GM19043 (cell line): ENCODE measurements around the gene FASTK.

Experiments
- ATAC-seq: cut with Tn5 transposase; IDR thresholded peaks from one replicate; pipeline ENCODE4 v1.9.1; 2021; ENCODE audit warnings: low read depth; ENCODE audit not compliant: unreplicated experiment

Gene FASTK

DNA sequence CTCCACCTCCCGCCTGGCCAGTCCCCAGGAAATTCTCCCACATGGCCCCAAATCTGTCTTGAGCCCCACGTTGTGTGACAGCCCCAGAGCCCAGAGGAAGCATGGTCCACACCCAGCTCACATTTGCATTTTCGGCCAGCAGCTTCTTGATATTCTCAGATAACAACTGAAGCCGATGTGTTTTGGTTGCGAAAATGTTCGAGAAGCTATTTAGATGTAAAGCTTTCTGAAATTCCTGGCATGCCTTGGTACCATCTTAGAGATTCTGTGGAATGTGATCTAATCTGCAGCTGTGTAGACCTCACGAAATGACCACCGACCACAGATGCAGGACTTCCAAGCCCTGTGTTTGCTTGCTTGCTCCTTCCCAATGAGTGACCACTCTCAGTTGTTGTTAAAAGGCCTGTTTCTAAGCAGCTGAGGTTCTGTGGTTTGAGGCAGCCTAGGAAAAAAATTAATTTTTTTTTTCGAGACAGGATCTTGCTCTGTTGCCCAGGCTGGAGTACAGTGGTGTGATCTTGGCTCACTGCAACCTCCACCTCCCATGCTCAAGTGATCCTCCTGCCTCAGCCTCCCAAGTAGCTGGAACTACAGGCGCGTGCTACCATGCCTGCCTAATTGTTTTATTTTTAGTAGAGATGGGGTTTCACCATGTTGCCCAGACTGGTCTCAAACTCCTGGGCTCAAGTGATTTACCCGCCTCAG, 12.4 kb downstream of the FASTK start:
- ATAC-seq, result no peak

DNA sequence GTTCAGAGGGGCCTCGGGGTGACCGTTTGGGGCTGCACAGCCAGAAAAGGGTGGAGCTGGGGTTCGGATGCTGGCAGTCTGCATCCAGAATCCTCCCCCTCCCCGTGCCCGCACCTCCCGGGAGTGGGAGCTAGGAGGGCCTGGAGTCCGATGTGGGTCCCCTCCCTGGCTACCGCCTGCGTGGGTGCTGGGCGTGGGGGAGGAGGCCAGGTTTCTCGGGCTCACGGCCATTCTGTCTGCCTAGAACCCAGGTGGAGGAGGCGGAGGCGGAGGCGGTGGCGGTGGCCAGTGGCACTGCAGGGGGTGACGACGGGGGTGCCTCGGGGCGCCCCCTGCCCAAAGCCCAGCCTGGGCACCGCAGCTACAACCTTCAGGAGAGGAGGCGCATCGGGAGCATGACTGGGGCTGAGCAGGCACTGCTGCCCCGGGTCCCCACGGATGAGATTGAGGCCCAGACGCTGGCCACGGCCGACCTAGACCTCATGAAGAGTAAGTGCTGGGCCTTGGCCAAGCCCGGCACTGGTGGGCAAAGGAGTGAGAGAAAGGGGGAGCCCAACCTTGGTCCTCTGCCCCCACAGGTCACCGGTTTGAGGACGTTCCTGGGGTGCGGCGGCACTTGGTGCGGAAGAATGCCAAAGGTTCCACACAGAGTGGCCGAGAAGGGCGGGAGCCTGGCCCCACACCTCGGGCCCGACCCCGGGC, 14.2 kb downstream of the FASTK start:
- ATAC-seq, result no peak

DNA sequence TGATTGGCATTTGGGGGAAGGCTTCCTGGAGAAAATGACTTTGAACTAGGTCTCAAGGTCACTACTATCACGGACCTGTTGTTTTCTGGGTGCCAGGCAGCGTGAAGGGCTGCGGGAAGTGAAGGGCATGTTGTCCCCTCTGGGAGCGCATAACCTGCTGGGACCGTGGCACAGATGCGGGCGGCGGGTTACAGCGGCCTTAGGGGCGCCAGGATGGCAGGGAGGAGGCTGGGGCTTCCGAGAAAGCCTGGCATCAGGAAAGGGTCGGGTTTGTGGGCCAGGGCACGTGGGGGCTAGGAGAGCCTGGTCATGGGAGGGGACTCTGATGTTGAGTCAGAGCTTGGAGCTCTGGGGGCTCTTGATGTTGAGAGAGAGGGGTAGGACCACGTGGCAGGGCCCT, 15.1 kb downstream of the FASTK start:
- ATAC-seq, result no peak

DNA sequence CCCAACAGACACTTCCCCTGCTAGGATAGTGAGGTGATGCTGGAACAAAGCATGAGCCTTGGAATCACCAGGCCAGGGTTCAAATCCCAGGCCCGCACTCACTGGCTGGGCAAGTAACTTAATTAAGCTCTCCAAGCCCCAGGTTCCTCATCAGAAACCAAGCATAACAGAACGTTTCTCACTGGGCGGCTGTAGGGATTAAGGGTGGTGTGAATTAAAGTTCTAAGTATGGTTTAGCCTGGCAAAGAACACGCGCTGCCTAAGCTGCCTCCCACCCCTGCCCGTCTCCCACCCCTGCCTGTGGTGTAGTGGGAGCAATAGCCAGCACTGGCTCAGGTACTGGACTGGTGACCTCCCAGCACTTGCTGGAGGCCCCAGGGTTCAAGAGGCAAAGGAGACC, 15.6 kb downstream of the FASTK start:
- ATAC-seq, result no peak

DNA sequence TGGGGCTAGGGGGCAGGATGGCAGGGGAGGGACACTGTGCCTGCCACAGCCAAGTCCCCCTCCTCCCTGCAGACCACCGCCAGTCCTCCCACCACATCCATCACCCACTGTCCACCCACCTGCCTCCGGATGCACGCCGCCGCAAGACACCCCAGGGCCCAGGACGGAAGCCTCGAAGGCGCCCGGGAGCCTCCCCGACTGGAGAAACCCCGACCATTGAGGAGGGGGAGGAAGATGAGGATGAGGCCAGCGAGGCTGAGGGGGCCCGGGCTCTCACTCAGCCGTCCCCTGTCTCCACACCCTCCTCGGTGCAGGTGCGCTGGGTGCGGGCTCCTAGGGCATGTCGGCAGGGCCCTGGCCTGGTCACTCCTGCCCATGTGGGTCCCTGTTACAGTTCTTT, 16.2 kb downstream of the FASTK start:
- ATAC-seq, result no peak

DNA sequence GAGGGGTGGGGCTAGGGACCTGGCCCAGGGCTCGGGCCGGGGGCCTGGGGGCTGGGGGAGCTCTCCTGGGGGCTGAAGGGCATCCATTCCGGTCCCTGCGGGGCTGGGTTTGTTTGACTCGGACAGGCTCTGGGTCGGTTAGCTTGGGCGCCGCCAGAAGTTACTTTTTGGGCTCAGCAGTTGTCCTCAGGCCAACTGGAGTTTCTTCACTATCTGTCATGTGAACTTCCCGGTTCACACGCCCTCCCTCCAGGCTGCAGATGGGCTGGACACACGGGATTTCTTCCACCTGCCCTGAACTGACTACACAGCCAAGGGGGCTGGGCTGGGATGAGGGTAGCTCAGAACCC, 17.4 kb downstream of the FASTK start:
- ATAC-seq, result no peak

DNA sequence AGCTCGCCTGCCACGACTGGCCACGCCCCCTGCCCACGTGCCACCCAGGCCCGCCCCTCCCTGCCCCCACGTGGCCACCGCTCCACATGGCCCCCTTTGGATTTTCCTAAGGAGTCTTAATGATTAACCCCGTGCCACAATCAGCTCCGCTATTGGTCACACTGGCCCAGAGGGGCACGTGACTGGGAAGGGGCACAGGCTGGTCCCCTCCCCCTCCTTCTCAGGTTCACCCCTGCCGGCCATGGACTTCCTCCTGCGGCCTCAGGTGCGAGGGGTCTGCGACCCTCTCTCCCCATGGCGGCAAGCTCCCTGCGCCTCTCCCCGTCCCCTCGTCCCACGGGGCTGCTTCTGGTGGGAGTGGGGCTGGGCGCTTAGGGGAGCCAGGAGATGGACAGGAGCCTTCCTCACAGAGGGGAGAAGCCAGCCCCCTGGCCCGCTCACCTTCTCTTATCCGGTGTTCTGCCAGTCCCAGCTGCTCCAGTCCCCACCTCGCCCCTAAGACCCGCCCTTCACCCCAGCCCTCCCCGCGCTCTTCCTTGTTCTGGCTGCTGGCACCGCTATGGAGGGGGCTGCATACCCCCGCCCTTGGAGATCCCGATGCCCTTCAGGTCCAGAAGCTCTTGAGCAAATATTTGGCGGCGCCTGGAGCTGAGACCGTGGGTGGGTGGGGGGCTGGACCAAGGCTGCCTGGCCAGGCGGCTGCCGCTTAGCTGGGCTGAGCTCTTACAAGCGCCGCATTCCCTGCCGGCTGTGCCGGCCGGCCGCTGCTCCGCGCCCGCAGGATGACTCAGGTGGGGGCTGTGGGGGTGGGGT, 18.0 kb downstream of the FASTK start:
- no peak for ATAC-seq

DNA sequence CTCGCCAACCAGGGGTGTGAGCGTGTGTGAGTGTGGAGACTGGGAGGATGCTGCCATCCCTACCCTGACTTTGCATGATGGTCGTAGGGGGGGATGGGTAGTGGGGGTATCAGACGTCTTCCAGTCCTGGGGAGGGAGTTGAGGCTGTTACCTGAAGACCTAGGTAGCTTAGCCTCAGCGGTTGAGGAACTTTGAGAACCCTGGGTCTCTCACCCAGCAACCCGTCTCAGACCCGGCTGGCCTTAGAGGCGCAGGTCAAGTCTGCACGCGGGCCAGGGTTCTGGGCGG, 18.6 kb downstream of the FASTK start:
- no peak for ATAC-seq

DNA sequence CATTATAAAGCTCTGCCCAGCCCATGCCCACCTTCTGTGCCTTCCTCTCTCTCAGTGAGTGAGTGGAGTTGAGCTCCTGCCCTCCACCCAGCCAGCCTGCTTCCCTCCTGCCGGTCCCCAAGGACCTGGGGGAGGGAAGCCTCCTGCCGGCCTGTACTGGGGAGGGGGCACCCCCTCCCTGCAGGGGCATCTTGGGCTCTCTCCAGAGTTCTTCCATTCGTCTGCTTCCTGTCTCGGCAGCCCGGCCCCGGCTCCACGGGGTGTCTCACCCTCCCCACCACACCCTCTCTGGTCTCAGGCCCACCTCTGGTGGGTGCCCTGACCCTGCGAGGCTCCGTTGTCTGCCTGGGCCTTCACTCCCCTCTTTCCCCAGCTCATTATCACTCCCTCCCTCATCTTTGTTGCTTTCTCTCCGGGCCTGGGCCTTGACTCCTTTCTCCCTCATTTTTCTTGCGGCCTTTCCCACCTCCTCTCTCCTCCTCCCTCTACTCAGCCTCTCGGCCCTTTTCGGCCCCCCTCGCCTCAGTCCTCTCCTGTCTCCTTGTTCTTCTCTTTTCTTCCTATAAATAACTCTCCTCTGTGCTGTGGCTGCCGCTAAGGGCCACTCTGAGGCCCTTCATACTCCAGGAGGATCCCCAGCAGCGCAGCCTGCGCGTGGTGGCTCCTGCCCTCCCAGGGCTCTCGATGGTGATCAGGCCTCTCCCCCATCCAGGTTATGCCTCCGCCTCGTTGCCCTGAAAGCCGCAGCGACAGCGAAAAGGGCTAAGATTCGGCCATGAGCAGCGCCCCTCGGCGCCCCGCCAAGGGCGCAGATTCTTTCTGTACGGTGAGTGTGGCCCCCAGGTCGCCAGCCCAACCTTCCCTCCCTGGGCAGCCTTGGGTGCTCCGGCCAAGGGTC, 19.1 kb downstream of the FASTK start:
- no peak for ATAC-seq

DNA sequence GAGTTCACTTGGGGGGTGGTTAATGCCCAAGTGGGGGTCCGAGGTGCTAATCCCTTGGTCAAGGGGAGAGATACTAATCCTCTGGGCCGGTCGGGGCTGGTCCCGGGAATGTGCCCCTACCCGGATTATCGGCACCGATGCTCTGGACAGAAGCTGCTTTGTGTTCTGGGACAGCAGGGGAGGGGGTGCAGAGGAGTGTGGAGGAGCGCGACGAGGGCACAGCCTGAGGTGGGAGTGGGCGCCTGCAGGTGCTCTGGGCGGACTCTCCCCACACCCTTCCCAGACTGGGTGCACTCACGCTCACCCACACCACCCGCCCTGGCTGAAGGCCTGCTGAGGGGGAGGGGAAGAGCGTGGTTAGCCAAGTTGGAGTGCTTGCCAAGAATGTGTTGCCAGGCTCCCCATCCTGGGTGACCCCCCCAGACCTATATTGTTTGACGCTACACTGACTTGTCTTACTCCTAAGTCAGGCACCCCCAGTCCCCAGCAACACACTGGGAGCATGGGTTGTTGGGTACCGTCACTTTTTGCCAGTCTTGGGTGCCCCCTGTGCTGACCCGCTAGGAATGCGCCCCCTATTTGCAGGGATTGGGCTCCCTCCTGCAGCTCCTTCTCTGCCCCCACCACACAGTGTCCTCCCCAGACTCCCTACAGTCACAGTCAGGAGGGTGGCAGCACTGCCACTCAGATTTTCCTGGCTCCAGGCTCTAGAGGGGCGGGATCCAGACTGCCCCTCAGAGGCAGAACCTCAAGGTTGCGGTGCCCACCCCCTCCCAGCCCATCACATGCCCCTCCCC, 20.0 kb downstream of the FASTK start:
- ATAC-seq, result no peak

DNA sequence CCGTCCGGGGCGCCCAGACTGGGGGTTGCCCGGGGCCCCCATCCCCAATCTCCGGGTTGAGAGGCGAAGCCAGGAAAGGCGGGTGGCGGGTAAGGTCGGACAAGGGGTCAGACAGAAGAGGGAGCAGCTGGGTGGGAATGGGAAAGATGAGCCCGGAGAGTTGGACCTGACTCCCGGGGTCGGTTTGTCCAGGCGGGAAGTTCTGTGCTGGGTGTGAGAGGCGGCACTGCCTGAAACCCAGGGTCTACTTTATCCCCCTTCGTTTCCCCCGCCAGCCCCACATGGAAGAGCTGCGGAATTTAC, 20.5 kb downstream of the FASTK start:
- no peak for ATAC-seq

DNA sequence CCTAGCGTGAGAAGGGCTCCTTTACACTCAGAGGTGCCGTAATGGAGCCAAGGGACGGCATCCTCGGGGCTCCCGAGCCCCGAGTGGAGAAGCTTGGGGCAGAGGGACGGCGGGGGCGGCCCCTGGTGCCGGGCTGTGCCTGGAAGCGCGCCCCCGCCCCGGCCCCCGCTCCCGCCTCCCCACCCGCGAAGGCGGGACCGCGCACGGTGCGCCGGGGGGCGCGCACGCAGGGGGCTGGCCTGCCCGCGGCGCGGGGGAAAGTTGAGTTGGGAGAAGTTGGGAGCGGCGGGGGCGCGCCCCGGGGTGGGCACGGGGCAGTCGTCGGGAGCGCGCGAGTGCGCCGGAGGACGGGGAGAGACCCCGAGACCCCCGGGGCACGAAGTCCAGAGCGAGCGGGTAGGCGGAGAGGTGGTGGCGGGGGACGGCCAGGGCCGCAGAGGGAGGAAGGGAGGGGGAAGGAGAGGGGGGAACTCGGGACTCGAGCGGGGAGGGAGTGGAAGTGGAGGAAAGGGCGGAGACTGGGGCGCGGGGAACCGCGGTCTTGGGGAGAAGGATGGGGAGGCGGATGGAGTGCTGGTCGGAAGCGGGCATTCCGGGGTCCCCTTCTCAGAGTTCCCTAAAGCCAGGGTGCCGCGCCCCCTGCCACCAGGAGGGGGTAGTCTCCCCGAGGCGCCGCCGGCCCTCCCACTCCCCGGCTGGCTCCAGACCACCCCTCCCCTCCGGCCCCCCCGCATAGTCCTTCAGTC, 21.1 kb downstream of the FASTK start, which contains the start of gene SLC4A2:
TSS of gene SLC4A2 (plus strand) at position 223 of the 746 bp plus-strand sequence. CDS start 2,399 bp downstream, outside the sequence.
- ATAC-seq, result peak; percentile 19

DNA sequence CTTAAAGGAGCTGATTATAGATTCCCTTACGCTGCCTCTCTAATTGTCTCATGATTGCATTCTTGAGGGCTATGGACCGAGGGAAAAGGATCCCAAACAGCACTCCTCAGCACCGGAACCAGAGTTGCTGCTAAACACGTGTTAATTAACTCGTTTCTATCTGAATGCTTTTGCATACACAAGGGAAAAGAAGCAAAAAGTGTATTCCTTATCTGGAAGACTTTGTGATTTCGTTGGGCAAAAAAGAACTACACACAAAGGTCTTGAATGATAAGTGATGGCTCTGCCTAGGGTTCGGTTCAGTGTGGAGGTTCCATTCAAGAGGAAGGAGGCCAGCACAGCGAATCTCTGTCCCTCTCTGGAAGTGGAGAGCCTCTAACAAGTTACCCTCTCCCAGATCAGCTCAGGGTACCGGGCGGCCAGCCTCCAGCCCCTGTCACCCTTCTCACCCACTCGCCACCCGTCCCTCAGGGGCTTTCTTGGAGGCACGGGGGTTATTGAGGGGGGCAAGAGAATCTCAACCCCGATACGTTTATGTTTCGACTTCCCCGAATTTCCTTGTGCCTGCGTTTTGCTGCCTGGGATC, 21.7 kb downstream of the FASTK start:
- no peak for ATAC-seq

DNA sequence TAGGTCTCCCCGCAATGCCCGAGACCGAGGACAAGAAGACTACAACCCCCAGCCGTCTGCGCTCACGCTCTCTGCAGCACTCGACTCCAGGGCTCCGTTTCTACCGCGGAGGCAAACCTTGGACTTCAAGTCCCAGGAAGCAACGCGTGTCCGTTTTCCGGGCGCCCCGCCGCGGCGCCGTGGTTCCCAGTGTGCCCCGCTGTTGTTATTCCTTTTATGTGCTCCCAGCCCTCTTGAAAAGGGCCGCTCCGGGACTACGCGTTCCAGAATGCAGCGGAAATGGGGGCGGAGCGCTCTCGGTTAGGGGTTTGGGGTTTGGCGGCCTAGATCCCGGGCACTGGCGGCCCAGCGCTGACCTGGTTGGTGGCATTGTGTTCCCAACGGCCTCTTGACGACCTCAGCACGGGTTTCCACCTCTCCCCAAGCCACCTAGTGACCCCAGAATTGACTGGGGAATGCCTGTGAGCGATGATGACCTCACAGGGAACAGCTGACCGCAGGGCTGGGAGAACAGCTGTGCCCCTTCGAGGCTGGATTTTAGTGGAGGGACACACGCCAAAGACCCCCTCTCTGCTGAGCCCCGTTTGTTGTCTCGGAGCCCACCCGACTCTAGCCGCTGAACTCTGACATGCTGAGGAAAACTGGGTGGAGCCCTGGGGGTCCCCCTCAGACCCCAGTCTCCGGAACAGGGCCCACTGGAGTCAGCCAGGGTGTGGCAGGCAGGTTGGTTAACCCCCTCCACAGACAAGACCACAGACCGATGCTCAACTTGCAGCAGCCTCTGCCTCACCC, 22.4 kb downstream of the FASTK start:
- ATAC-seq, result peak; percentile 89

DNA sequence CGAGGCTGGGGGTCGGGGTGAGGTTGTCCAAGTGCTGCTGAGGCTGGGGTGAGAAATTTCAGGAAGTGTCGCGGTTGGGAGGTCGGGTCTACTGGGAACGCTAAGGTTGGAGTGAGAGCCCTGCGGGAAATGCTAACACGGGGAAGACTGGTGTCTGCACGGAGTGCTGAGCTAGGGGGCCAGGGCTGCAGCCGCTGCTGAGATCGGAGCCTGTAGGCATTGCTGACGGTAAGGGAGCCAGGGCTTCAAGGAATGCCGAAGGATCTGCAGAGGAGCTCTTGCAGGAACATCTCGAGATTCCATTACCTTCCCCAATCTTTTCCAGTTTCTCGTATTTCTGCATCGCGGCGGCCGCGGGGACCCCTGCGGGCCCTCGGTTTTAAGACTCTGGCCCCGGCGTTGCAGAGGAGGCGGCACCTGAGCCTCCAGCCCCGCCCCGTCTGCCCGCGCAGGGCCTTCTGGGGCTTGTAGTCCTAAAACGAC, 23.1 kb downstream of the FASTK start, which contains the start of gene CDK5:
TSS of gene CDK5 (minus strand) at position 392 of the 483 bp plus-strand sequence. CDS start at position 343, 49 bp downstream.
- ATAC-seq, result peak; percentile 7

DNA sequence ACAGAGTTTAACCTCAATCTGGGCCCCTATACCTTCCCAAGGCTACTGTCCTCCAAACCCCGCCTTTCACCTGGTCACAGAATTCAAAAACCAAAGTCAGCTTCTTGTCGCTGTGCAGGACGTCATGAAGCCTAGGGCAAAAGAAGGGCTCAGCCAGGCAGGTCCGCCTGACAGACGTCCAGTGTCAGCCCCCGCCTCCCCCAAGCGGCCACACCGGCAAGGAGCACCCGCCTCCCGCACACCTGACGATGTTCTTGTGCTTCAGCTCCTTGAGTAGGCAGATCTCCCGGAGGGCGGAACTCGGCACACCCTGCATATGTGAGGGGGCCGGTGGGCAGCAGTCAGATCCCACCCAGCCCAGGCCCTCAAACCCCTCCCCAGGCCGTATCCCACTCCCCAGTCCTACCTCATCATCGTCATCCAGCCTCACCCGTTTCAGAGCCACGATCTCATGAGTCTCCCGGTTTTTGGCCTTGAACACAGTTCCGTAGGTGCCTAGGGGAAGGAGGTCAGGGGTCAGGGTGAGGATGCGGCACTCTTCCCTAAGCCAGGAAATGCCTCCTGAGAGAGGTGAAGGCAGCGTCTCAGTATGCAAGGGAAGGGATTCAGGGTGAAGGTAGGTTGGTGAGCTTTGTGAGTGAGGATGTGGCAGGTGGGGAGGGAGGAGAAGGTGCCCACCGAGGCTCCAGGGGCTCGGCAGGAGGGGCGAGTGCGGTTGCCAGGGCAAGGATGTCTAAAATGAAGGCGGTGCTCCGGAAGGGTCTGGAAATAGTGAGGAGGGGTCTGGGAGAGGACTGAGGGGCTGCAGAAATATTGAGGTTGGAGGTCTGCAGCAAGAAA, 23.7 kb downstream of the FASTK start:
- no peak for ATAC-seq

DNA sequence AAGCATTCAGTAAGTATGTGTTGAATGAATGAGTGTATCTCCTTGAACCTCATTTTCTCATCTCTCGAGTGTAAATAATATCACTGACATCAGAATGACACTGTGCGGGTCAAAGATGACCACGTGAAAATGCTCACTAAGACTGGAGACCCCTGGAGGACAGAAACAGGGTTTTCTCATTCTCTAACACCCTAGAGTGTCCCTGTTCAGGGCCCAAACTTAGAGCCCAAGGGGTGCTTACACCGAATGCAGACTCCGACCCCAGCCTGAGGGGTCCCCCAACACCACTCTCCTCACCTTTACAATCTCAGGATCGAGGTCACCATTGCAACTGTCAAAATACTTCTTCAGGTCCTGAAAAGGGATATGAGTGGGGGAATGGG, 24.3 kb downstream of the FASTK start:
- no peak for ATAC-seq
